ENCODE measurements around the gene SLC47A2. TPM values are rescaled to one million over a fixed set of nuclear protein-coding genes. Genes with fewer than 3 reads are reported as not detected.

The SLC47A2 gene
- total RNA-seq, 1 donor from 2014 or later = 0.92 TPM

GRCh38 chr17:19664136-19664820 is 52.1 kb downstream of the SLC47A2 start:
- no peak for ATAC-seq

- no peak for ATAC-seq
These were observed 53.3 kb downstream of the SLC47A2 start for GRCh38 chr17:19663097-19663496.

GRCh38 chr17:19661121-19661520 is 55.3 kb downstream of the SLC47A2 start:
- no peak for ATAC-seq

- no peak for ATAC-seq
These were observed 56.0 kb downstream of the SLC47A2 start for GRCh38 chr17:19660219-19660870.

GRCh38 chr17:19659366-19660177 is 56.8 kb downstream of the SLC47A2 start:
- ATAC-seq = peak; percentile 62

GRCh38 chr17:19656851-19657581 is 59.4 kb downstream of the SLC47A2 start:
- no peak for ATAC-seq

GRCh38 chr17:19656336-19656735 is 60.0 kb downstream of the SLC47A2 start:
- no peak for ATAC-seq

GRCh38 chr17:19654896-19655295 is 61.5 kb downstream of the SLC47A2 start:
- peak; percentile 11 for ATAC-seq

- no peak for ATAC-seq
These were observed 62.0 kb downstream of the SLC47A2 start for GRCh38 chr17:19654342-19654886.

GRCh38 chr17:19652595-19652994 is 63.8 kb downstream of the SLC47A2 start:
- no peak for ATAC-seq

- ATAC-seq = peak; percentile 4
These were observed 64.7 kb downstream of the SLC47A2 start for GRCh38 chr17:19651451-19652238.

- ATAC-seq = no peak
These were observed 65.6 kb downstream of the SLC47A2 start for GRCh38 chr17:19650826-19651225.

- ATAC-seq = no peak
These were observed 67.2 kb downstream of the SLC47A2 start for GRCh38 chr17:19649274-19649541.

GRCh38 chr17:19648475-19649273 is 67.7 kb downstream of the SLC47A2 start, which contains the start of gene ALDH3A2:
Gene ALDH3A2, plus strand, starts transcription at chr17:19648751. Its CDS starts 221 bp downstream, at chr17:19648972.
- ATAC-seq = peak; percentile 97

GRCh38 chr17:19647697-19648474 is 68.5 kb downstream of the SLC47A2 start:
- peak; percentile 32 for ATAC-seq

- ATAC-seq = no peak
These were observed 69.3 kb downstream of the SLC47A2 start for GRCh38 chr17:19646788-19647696.

- no peak for ATAC-seq
These were observed 70.6 kb downstream of the SLC47A2 start for GRCh38 chr17:19645734-19646201.

- no peak for ATAC-seq
These were observed 71.7 kb downstream of the SLC47A2 start for GRCh38 chr17:19644493-19645210.
